NB4 (cell line): ENCODE measurements around the gene CAMKMT.

Source experiments
- CTCF ChIP-seq: IDR thresholded peaks from one replicate; pipeline ENCODE4 v1.5.1; 2012; ENCODE audit warnings: low read depth, low read length
- POLR2A ChIP-seq: IDR thresholded peaks from 2 replicates; pipeline ENCODE4 v1.6.1; 2011; ENCODE audit warnings: mild to moderate bottlenecking; ENCODE audit not compliant: insufficient read length; ENCODE audit errors: extremely low read depth

DNA sequence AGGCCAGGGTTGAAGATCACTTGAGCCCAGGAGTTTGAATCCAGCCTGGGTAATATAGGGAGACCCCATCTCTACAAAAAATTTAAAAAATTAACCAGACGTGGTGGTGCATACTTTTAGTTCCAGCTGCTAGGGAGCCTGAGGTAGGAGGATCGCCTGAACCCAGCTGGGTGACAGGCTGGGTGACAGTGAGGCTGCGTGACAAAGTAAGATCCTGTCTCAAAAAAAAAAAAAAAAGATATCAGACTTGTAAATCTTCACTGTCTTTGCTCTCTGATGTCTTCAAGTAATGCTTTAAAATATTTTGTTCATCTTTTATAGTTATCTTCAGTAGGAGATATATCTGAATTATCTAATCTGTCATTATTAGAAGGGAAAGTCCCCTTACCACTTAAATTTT lies 10.5 kb downstream of the CAMKMT start:
- no peak for TF ChIP-seq CTCF
- no peak for TF ChIP-seq POLR2A
